GM21526 (cell line): ENCODE data around the gene LDB1.

Experiments used
- ATAC-seq: cut with Tn5 transposase; IDR thresholded peaks from one replicate; pipeline ENCODE4 v1.9.1; 2021; ENCODE audit warnings: moderate library complexity; ENCODE audit not compliant: unreplicated experiment, low FRiP score

Gene LDB1

DNA sequence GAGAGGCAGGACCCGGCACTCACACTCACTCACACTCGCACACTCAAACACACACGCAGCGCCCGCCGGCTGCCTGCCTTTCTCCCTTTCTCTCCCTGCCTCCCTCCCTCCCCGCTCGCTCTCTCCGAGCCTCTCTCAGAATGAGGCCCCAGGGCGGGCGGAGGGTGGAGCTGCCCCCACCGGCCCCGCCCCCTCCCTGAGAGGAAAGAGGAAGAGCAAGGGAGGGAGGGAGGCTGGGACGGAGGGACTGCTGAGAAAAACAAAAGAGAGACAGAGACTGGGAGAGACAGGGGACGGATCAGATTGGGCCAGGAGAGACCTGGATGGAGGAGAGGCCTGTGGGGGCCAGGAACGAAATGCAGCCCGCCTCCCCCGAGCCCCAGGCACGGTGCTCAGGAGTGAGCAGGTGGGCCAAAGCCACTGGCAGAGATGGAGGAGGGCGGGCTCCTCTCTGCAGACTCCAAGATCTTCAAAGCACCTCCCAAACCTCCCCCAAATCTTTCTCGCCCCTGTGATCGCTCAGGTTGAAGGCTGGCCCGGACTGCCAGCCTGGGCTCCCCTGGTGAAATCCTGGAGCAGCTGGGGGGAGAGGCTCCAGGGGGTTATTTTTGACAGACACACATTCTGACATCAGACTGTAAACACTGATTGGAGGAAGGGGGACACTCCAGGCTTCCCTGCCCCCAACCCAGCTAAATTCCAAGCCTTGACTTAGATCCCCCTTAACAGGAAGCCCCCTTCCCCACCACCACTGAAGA lies 5.1 kb downstream of the LDB1 start:
- ATAC-seq = peak; percentile 51

DNA sequence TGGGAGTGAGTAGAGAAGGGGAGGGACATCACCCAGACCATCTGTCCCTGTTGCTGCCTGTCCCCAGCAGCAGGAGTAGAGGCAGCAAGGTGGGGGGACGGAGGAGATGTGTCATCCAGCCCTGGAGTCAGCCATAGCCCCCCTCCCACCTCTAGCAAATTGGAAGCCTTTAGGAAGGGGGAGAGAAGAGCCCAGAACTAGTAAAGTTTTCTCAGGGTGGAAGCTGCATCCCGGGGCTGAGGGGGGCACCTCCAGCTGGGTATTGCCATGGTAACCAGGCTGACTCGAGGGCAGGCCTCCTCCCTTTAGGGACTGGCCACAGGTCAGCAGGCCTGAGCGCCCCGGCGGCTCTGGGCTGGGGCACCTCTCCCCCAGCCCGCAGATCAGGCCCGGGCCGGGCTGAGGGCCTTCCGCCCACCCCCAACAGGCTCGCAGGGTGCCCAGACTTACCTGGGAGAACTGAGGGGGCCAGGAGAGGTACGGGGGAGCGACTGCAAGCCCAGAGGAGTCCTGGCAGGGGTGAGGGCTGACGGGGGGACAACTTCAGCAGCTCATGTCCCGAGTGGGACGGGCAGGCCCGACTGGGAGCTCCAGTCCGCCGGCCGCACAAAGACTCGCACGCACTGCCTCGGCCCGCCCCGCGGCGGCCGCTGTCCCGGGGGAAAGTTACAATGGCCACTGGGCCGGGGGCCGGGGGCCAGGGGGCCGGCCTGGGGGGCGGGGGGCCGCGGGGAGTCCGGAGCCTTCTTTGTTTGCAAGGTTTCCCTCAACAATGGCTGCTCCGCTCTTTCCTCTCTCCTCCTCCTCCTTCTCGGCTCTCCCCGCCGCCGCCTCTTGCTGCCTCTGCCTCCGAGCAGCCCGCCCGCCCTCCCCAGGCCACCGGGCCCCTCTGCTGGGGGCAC lies 6.0 kb downstream of the LDB1 start:
- no peak for ATAC-seq

DNA sequence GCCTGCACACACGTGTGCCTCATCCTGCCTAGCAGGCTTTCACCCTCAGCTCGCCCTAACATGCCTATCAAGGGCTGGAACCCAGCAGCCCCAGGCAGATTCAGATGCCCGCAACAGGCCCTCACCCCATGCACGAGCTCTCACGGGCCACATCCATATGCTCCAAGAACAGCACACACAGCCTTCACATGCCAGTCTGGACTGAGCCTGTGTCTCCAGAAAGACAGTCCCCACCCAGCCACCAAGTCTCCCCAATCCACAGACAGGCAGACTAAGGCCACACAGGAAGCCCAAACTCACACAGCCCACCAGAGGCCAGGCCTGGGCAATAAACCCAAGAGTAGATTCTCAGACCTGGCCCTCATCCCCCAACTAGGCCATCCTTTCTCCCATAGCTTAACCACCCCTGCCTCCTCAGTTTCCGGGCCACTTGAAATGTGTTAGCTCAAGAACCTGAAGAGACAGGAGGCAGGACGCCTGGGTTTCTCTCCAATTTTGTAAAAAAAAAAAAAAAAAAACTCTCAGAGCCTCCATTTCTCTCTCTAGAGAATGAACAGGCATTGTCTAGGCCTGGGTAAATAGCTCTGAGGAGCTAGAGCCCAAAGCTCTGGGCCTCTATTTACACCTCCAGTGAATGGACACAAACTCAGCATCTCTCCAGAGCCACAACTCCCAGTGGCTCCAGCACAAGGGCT lies 6.8 kb downstream of the LDB1 start:
- ATAC-seq = no peak

DNA sequence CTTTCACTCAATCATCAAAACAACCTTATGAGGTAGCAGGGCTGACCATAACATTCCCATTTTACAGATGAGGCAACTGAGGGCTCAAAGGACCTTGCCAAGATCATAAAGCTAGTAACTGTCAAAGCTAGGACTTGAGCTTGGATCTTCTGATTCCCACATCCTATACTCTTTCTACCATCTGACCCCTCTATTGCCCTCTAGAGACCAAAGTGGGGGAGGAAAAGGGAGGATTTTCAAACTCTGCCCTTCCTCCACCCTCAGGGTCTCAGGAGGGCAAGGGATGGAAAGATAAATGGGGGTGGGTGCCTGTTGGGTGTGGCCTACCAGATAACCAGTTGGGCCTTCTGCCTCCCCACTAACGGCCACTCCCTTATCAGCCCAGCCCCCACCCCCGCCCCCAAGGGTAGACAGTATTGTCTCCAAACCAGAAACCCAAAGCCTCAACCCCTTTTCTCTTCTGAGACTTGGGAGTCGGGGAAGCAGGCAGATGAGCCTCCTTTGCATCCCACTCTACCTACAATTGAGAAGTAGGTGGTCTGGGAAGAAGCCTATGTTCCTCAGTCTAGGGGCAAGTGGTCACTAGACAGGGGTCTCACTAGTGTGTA lies 7.9 kb downstream of the LDB1 start:
- ATAC-seq = no peak

DNA sequence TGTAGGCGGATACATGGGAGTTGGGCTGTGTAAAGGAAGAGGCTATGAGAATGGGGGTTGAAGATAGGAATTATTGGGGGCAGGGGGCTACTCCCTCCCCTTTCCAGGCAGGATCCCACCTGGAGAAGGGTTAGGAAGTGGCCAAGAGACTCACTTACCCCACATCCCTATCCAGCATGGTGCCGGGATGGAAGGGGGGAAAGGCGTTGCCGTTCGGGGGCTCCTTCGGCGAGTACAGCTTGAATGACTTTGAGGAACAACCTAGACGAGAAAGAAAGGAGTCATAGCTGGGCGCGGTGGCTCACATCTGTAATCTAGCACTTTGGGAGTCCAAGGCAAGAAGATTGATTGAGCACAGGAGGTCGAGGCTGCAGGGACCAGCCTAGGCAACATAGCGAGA lies 8.9 kb downstream of the LDB1 start:
- ATAC-seq = no peak

DNA sequence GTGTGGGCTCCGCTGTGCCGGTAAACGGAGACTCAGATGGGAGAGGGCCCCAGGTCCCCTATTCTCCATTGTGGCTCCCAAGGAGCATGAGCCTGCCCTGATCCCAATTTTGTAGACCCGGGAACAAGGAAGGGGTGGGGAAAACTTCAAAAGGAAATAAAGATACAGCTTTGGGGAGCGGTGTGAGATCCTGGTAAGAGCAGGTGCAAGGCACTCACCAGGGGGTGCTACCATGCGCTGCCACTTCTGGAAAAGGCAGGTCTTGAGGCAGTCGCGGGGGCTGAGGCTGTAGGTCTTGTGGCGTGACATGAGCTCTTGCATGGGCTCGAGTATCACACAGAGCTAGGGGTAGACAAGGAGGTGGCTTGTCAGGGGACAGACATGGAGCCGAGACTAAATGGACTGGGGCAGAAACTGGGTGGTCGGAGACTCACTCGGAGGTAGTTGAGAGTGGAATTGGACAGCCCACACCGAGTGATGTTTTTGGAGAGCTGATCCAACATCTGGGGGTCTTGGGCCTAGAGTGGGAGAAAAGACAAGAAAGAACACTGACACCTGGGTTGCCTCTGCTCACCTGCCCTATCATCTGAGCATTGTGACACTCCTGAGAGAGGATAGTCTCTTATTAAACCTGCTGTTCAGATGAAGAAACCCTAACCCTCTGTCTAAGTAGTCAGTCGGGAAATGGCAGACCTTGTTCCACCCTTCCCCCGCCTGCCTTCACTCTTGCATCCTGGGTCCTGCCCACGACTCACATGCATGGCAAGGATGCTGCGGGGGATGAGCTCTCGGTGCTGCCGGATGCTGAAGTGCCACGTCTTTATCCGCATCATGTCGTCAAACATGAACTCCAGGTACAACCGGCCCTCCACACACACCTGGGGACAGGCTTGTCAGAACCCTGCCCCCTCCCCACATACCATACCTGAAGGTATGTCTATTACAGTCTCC lies 10.7 kb downstream of the LDB1 start:
- ATAC-seq = no peak

DNA sequence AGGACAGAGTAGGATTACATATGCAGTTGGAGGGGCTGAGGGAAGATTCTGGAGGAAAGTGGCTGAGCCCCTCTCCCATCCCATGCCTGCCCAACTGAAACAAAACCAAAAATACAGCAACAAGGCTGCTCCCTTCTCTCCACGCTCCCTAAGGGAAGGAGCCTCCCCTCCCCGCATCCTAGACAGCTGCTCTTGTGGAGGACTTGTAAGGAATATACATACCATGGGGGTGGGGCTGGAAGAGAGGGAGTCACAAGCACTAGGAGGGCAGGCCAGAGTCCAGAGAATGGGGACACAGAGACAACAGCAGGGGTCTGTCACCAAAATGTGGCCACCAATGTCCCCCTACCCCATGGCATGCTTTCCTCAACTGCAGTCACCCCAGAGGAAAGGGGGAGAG lies 13.2 kb downstream of the LDB1 start:
- no peak for ATAC-seq

DNA sequence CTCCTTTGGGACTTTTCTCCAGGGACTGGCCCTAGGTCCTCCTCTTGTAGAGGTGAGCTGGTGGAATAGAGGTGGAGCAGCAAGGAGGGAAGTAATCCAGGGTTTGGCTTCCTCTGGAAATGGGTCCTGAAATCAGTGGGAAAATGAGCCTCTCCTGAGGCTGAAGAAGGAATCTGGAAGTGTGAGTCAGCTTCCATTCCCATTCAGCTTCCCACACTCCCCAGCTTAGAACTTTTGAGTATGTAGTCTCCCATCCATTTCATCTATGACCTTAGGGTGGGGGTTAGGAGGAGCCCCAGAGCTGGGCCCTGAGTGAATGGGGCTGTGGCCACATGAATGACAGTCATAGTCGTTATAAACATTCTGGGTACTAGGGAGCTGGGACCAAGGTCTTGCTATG lies 17.7 kb downstream of the LDB1 start:
- ATAC-seq = no peak

DNA sequence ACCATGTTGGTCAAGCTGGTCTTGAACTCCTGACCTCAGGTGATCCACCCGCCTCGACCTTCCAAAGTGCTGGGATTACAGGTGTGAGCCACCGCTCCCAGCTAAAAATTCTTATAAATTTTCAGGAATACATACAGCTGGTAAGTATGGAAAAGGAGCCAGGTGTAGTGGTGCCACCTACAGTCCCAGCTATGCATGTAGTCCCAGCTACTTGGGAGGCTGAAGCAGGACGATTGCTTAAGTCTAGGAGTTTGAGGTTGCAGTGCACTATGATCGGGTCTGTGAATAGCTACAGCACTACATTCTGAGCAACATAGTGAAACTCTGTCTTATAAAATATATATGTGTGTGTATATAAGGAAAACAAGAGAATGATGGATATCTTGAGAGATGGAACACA lies 19.0 kb downstream of the LDB1 start:
- no peak for ATAC-seq

DNA sequence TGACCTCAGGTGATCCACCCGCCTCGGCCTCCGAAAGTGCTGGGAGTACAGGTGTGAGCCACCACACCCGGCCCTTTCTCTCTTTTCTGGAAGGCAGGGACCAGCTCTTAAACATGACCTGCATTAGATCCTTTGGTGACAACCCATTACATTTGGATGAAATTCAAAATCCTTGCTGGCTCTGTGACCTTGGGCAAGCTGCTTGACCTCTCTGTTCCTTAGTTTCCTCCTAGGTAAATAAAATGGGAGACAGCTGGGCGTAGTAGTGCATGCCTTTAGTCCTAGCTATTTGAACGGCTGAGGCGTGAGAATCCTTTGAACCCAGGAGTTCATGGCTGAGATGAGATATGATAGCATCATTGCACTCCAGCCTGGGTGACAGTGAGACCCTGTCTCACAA lies 23.7 kb downstream of the LDB1 start:
- no peak for ATAC-seq

DNA sequence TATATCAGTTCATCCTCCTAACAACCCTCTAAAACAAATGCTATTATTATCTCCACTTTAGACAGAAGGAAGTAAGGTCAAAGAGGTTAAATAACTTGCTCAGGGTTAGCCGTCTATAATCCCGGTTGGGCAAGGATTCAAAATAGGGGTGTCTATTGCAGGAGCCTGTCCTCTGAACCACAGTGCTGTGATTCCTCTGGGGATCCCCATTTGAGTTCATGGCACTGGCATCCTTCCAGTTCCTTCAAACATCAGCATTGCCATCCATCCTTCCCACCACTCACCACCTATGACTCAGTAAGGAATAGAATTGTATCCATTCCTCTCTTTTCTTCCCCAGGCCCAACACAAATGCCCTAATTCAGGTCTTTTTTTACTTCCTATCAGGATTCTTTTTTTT lies 29.4 kb downstream of the LDB1 start:
- ATAC-seq = no peak

DNA sequence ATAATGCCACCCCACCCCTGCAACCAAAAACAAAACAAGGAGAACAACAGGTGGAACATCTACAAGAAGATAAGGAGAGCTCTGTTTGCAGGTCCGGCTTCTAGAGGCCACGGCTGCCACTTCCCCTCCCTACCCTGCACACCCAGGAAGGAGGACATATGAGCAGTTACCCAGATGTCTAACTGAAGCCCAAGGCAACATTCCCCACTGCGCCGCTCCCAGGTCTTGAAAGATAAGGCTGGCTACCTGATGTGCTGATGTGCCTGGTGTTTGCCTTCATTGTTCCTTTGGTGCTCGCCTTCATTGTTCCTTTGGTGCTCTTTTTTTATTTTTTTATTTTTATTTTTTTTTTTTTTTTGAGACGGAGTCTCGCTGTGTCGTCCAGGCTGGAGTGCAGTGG lies 34.0 kb downstream of the LDB1 start:
- no peak for ATAC-seq

DNA sequence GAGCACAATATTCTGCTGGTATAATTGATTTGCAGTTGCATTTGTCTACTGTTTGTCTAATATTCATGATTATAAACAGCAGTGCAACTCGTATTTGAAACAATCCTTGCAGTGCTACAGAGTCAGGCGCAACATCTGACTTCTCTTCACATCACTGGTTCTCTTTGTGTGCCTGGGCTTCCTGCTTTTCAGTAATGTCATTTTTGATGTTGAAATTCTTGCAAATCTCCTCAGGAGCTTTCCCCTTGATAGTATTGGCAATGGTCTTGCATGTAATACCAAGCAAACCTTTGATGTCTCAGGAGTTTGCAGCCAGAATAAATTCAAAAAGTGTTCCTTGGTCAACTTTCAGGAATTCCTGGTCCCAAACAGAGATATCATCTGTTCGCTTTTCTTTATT lies 34.8 kb downstream of the LDB1 start:
- ATAC-seq = no peak

DNA sequence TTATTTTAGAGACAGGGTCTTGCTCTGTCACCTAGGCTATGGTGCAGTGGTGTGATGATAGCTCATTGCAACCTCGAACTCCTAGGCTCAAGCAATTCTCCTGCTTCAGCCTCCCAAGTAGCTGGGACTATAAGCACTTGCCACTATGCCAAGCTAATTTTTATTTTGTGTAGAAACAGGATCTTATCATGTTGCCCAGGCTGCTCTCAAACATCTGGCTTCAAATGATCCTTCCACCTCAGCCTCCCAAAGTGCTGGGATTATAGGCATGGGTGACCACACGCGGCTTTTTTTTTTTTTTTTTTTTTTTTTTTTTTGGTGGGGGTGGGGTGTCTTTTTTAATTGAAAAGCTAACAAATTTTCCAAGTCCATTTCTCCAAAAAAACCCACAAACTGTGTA lies 36.6 kb downstream of the LDB1 start:
- ATAC-seq = no peak

DNA sequence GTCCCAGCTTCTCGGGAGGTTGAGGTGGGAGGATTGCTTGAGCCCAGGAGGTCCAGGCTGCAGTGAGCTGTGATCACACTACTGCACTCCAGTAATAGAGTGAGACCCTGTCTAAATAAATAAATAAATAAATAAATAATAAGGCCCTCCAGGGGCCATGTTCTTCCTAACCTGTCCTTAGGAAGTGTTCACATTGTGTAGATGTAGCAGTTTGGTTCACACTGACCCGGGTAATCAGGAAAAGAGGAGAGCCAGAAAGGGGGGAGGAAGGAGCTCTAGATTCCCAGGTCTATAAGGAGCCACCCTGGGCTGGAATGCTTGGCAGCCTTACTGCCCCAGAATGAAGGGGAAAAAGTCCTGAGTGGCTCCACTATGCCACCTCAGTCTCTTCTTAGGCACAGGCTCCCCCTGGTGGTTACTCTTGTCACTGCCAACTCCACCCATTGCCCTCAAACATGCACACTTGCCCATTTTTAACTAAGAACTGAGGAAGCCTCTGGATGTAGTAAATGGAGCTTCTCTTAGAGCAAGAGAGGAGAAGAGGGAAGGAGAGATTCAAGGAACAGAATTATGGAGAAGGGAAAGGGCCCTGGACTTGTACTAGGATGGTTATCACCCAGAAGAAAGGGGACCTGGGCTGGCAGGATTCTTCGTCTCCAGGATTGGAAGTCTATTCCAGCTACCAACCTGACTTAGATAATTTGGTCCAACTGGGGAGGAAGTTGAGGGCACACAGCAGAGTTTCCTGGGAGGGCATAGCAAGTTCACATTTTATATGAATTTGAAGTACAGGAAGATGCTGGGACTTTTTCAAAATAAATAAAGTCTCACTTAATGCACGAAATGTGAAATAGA lies 47.3 kb downstream of the LDB1 start:
- no peak for ATAC-seq

DNA sequence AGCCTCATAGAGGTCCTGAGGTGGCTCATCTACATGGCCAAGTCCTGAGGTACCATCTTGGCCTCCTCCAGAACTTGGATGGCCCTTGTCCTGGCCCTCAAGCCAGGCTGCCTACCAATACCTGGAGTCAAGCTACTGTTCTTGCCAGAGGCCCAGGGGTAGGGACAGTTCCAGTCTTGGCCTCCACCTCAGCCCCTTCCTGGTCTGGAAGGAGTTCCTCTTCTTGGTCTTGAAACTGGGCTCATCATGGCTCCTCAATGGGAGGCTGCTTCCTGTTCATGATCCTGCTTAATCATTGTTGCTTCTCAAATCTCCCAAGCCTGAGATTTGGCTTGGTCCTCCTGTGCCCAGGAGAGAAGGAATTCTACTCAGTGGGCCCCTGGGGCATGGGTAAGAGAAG lies 51.1 kb downstream of the LDB1 start:
- ATAC-seq = no peak

DNA sequence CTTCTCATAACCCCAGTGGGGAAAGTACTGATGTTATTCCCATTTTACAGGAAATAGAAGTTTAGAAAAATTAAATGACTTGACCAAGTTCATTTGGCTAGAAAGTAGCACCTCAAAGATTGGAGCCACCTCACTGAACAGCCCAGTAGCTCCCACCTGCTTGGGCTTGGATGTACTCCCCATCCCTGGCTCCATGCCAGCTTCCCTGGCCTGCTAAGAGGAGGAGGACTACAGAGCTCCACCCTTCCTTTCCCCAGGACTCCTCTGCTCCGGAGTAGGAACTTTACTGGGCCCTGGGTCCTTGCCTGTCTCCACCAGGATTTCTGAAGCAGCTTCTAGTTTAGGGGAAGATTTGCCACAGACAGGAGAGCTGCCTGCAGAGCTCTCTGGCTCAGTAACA lies 52.0 kb downstream of the LDB1 start:
- ATAC-seq = no peak

DNA sequence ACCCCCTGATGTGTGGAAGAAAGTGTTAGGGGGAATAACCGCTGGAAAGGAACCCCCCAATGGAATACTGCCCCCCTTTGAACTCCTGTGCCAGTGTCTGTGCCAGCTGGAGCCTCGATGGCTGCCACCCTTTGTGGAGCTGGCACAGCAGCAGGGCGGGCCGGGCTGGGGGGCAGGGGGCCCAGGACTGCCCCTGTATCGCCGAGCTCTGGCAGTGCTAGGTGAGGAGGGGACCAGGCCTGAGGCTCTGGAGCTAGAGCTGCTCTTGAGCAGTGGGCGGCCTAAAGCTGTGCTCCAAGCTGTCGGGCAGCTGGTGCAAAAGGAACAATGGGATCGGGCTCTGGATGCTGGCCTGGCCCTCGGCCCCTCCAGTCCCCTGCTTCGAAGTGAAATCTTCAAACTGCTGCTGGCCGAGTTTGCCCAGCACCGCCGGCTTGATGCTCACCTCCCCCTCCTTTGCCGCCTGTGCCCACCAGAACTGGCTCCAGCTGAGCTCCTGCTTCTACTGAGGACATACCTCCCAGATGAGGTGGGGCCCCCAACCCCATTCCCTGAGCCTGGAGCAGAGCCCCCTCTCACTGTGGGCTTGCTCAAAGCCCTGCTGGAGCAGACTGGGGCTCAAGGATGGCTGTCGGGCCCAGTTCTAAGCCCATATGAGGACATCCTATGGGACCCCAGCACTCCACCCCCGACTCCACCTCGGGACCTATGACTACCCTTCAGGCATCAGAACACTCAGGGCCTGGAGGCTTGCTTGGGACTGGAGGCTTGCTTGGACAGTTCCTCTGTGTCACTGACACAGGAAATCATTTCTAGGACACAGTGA lies 52.9 kb downstream of the LDB1 start:
- no peak for ATAC-seq
